NB4 (cell line): ENCODE results near the gene CITED1.

Experiments
- POLR2A ChIP-seq: IDR thresholded peaks from 2 replicates; pipeline ENCODE4 v1.6.1; 2011; ENCODE audit warnings: mild to moderate bottlenecking; ENCODE audit not compliant: insufficient read length; ENCODE audit errors: extremely low read depth
- TF ChIP-seq, protein P1 (sequence below): IDR thresholded peaks from one replicate; pipeline ENCODE4 v1.5.1; 2012; ENCODE audit warnings: low read depth, low read length

- TF ChIP-seq POLR2A: no peak
- TF ChIP-seq, protein P1, sequence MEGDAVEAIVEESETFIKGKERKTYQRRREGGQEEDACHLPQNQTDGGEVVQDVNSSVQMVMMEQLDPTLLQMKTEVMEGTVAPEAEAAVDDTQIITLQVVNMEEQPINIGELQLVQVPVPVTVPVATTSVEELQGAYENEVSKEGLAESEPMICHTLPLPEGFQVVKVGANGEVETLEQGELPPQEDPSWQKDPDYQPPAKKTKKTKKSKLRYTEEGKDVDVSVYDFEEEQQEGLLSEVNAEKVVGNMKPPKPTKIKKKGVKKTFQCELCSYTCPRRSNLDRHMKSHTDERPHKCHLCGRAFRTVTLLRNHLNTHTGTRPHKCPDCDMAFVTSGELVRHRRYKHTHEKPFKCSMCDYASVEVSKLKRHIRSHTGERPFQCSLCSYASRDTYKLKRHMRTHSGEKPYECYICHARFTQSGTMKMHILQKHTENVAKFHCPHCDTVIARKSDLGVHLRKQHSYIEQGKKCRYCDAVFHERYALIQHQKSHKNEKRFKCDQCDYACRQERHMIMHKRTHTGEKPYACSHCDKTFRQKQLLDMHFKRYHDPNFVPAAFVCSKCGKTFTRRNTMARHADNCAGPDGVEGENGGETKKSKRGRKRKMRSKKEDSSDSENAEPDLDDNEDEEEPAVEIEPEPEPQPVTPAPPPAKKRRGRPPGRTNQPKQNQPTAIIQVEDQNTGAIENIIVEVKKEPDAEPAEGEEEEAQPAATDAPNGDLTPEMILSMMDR: no peak
Measured at GRCh38 chrX:72294497-72294896, 11.2 kb downstream of the CITED1 start.
